ENCODE data around the gene NTM. TPM values are rescaled to one million over a fixed set of nuclear protein-coding genes. Genes with fewer than 3 reads are reported as not detected.

Gene NTM
- total and polyA plus RNA-seq, 2 donors (not counting 1 experiment from before 2014, with no cell fraction given): 12.3 to 28.6 TPM

DNA sequence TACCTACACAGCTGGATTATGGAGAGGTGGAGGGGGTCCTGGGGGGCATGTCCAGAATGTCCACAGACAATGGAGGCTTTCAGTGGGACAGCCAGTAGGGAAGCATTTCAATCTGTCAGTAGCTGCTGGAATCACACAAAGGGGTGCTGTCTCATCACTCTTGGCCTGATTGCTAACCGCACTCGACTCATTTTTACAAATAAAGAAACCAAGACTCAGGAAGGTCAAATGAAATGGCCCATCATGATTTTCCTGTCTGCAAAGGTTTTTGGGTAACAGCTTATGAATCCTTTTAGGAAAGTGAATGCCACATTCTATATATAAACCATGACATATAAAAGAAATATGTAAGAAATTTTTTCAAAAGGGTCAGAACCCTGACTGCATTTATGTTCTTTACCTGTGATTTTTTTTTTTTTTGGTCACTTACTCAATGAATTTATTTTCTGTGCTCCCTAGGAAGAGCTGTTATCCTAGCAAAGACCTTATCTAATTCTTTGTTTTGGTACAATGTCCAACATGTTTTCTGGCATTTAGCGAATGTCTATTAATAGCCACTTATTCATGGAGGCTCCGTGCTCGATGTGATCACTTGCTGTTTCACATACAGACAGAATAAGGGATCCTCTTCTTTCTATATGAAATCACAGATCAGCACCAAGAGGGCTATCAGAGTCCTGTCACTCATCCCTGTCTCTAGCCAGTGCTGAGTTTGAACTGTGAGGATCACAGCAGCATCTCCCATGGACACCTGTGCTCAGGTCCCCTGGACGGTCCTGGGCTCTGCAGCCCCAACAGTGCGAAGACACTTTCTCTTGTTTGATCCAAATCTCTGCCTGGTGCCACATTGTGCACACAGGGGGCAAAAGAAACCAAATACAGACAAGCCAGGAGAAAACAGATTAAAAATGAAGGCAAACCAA lies 979.7 kb downstream of the NTM start:
- Histone ChIP-seq H3K4me1 (ENCODE audit: control insufficient read depth, extremely low read depth, insufficient read depth, low read length) (no peaks in the 10 kb centered on the region), H2AFZ (ENCODE audit: low read length) (no peak overlapping the region), H3K4me3 (replicated peaks in 1 of 4; ENCODE audit: control extremely low read depth in 1 of 4, insufficient read depth in 1 of 4, low read depth in 3 of 4, low read length in 4 of 4) (no peak overlapping the region), H3K9me3 (ENCODE audit: control insufficient read depth, insufficient read depth, low read depth, low read length) (no peaks in the 10 kb centered on the region), H4K20me1 (ENCODE audit: control insufficient read depth, extremely low read depth, insufficient read depth, low read length) (no peaks in the 10 kb centered on the region), H3K27me3 (ENCODE audit: control insufficient read depth, insufficient read depth, low read length) (no peaks in the 10 kb centered on the region), H3K79me2 (ENCODE audit: control insufficient read depth, insufficient read depth, low read length) (no peaks in the 10 kb centered on the region), H3K4me2 (ENCODE audit: extremely low read depth, insufficient read depth, low read length) (no peak overlapping the region), H3K27ac (ENCODE audit: insufficient read depth, low read length) (no peak overlapping the region), H3K9ac (ENCODE audit: insufficient read depth, low read length) (no peak overlapping the region), H3K36me3 (ENCODE audit: control insufficient read depth, insufficient read depth, low read length) (no peaks in the 10 kb centered on the region)
- peak in 1 of 2 donors; percentile 67 for DNase-seq (ENCODE audit: low read depth in 2 of 2)
- TF ChIP-seq, protein P1, sequence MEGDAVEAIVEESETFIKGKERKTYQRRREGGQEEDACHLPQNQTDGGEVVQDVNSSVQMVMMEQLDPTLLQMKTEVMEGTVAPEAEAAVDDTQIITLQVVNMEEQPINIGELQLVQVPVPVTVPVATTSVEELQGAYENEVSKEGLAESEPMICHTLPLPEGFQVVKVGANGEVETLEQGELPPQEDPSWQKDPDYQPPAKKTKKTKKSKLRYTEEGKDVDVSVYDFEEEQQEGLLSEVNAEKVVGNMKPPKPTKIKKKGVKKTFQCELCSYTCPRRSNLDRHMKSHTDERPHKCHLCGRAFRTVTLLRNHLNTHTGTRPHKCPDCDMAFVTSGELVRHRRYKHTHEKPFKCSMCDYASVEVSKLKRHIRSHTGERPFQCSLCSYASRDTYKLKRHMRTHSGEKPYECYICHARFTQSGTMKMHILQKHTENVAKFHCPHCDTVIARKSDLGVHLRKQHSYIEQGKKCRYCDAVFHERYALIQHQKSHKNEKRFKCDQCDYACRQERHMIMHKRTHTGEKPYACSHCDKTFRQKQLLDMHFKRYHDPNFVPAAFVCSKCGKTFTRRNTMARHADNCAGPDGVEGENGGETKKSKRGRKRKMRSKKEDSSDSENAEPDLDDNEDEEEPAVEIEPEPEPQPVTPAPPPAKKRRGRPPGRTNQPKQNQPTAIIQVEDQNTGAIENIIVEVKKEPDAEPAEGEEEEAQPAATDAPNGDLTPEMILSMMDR (conservative IDR thresholded peaks at IDR 0.05 in 1 of 2, IDR thresholded peaks at IDR 0.05 in 1 of 2; ENCODE audit: low read depth in 1 of 2, low read length in 2 of 2): no peak
- TF ChIP-seq EZH2 (IDR thresholded peaks at IDR 0.05; ENCODE audit: low read length, missing control alignments): no peak

DNA sequence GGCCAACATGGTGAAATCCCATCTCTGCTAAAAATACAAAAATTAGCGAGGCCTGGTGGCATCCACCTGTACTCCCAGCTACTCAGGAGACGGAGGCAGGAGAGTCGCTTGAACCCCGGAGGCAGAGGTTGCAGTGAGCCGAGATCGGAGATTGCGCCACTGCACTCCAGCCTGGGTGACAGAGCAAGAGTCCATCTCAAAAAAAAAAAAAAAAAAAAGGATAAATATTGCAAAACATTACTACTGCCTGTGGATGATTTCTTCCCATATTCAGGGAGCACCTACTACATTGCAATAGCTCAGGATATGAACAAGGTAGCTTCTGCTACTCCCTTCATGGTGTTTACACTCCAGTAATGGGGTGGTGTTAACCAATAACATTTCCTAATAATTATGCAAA lies 980.6 kb downstream of the NTM start:
- H3K27me3 ChIP-seq (ENCODE audit: control insufficient read depth, insufficient read depth, low read length): no peaks in the 10 kb centered on the region
- no peaks in the 10 kb centered on the region for H3K36me3 ChIP-seq (ENCODE audit: control insufficient read depth, insufficient read depth, low read length)
- H3K9ac ChIP-seq (ENCODE audit: insufficient read depth, low read length): no peak overlapping the region
- H3K4me2 ChIP-seq (ENCODE audit: extremely low read depth, insufficient read depth, low read length): no peak overlapping the region
- H4K20me1 ChIP-seq (ENCODE audit: control insufficient read depth, extremely low read depth, insufficient read depth, low read length): no peaks in the 10 kb centered on the region
- TF ChIP-seq EZH2 (IDR thresholded peaks at IDR 0.05; ENCODE audit: low read length, missing control alignments): no peak
- TF ChIP-seq, protein P1 (conservative IDR thresholded peaks at IDR 0.05 in 1 of 2, IDR thresholded peaks at IDR 0.05 in 1 of 2; ENCODE audit: low read depth in 1 of 2, low read length in 2 of 2): no peak
- no peak overlapping the region for H2AFZ ChIP-seq (ENCODE audit: low read length)
- H3K27ac ChIP-seq (ENCODE audit: insufficient read depth, low read length): no peak overlapping the region
- H3K4me1 ChIP-seq (ENCODE audit: control insufficient read depth, extremely low read depth, insufficient read depth, low read length): no peaks in the 10 kb centered on the region
- DNase-seq (ENCODE audit: low read depth in 2 of 2): no peak
- H3K79me2 ChIP-seq (ENCODE audit: control insufficient read depth, insufficient read depth, low read length): no peaks in the 10 kb centered on the region
- no peak overlapping the region for H3K4me3 ChIP-seq (replicated peaks in 1 of 4; ENCODE audit: control extremely low read depth in 1 of 4, insufficient read depth in 1 of 4, low read depth in 3 of 4, low read length in 4 of 4)
- no peaks in the 10 kb centered on the region for H3K9me3 ChIP-seq (ENCODE audit: control insufficient read depth, insufficient read depth, low read depth, low read length)

DNA sequence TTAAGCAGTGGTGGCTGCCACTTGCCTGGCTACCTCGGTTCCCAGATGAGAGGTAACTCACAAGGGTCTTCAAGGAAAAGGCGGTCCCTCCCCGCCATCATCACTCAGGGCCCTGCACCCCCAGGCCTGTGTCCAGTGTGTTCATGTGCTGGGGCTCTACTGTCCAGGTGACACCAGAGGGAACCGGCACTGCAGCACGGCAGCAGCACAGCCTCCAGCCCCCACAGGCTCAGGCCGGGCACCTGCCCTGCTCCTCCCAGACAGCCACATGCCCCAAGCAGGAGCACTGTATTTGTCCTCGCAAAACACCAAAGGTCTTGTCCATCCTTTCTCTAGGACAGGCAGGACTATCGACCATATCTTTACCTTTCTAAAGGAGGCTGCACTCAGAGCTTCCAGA lies 982.1 kb downstream of the NTM start:
- Histone ChIP-seq H3K36me3 (ENCODE audit: control insufficient read depth, insufficient read depth, low read length) (no peaks in the 10 kb centered on the region), H4K20me1 (ENCODE audit: control insufficient read depth, extremely low read depth, insufficient read depth, low read length) (no peaks in the 10 kb centered on the region), H3K27me3 (ENCODE audit: control insufficient read depth, insufficient read depth, low read length) (no peaks in the 10 kb centered on the region), H3K9ac (ENCODE audit: insufficient read depth, low read length) (no peak overlapping the region), H3K79me2 (ENCODE audit: control insufficient read depth, insufficient read depth, low read length) (no peaks in the 10 kb centered on the region), H3K4me1 (ENCODE audit: control insufficient read depth, extremely low read depth, insufficient read depth, low read length) (no peaks in the 10 kb centered on the region), H3K9me3 (ENCODE audit: control insufficient read depth, insufficient read depth, low read depth, low read length) (no peaks in the 10 kb centered on the region), H2AFZ (ENCODE audit: low read length) (no peak overlapping the region), H3K4me2 (ENCODE audit: extremely low read depth, insufficient read depth, low read length) (no peak overlapping the region), H3K27ac (ENCODE audit: insufficient read depth, low read length) (no peak overlapping the region), H3K4me3 (replicated peaks in 1 of 4; ENCODE audit: control extremely low read depth in 1 of 4, insufficient read depth in 1 of 4, low read depth in 3 of 4, low read length in 4 of 4) (no peak overlapping the region)
- TF ChIP-seq, protein P1 (conservative IDR thresholded peaks at IDR 0.05 in 1 of 2, IDR thresholded peaks at IDR 0.05 in 1 of 2; ENCODE audit: low read depth in 1 of 2, low read length in 2 of 2): no peak
- no peak for TF ChIP-seq EZH2 (IDR thresholded peaks at IDR 0.05; ENCODE audit: low read length, missing control alignments)
- DNase-seq (ENCODE audit: low read depth in 2 of 2): no peak
